ENCODE measurements around the gene ATP5MC2.
"Not testable (repeated sequence)": the region's sequence is repeated elsewhere in the genome, so short reads cannot be mapped to it uniquely, and the experiment has no call there.

Gene ATP5MC2

DNA sequence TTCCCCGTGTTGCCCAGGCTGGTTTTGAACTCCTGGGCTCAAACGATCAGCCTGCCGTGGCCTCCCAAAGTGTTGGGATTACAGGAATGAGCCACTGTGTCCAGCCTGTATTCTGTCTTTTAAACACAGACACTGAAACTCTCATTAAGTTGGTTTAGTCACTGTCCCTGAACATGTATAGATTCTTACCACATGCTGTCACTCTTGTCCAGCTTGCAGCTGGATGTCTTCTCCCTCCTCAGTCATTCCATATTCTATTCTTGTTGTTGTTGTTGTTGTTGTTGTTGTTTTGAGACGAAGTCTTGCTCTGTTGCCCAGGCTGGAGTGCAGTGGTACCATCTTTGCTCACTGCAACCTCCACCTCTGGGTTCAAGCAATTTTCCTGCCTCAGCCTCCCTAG is 12.3 kb upstream of the ATP5MC2 start:
- DNase-seq = no peak

DNA sequence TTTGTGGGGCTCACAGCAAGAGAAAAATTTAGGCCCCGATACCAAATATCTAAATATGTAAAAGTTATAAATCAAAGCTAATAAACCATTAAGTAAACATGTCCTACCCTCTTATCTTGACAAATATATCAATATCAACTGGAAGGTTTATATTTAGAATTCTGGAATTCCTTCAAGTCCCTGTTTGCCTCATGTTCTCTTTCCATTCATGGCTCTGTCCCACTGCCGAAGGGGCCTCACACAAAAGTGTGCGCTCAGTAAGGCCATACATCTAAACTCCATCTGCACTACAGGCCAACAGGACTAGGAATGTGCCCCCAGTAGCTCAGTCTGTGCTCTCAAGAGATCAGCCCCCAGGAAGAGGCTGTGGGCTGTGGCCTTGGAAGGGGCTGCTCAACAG is 10.6 kb upstream of the ATP5MC2 start:
- DNase-seq = no peak

DNA sequence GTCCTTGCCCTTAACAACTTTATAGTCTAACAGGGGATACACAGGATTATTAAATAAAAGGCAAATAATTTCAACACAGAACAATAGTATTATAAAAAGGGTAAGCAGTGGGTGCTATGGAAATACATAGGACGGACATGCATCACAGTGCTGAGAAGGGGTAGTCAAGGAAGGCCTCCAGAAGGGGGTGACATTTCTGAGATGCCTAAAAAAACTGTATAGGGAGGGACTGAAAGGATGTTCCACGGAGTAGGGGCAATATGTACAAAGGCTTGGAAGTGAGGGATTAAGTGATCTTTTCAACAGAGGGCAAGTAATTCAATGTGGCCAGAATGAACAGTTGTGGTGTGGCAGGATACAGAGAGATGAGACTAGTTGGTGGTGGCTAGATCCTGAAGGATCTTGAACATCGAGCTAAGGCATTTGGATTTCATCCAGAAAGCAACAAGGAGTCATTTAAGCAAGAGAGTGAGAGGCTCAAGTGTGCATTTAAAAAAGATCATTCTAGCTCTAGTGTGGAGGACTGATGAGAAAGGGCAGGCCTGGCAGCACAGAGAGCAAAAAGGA is 8.9 kb upstream of the ATP5MC2 start:
- DNase-seq = no peak

DNA sequence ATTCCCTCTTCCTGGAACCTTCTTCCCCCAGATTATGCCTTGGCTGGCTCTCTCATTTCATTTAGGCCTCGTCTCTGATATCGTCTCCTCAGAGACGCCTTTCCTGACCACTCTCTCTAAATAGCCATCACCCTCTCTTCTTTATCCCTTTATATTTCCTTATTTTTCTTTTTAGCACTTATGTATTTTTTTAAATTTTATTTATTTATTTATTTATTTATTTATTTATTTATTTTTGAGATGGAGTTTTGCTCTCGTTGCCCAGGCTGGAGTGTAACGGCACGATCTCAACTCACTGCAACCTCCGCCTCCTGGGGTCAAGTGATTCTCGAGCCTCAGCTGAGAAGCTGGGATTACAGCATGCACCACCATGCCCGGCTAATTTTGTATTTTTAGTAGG is 8.1 kb upstream of the ATP5MC2 start:
- DNase-seq = no peak

DNA sequence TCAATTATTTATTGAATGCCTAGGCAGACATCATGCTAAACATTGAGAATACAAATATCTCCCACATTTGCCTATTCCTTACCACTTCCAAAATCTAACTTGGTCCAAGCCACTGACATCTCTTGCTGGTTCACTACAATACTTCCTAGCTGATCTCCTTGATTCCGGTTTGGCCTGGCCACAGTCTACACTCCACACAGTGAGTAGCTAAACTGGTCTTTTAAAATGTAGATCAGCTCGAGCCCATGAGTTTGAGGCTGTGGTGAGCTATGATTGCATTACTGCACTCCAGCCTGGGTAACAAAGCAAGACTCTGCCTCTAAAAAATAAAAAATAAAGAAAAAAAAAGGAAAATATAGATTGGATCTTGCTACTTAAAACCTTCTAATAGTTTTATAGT is 7.6 kb upstream of the ATP5MC2 start:
- DNase-seq = no peak

DNA sequence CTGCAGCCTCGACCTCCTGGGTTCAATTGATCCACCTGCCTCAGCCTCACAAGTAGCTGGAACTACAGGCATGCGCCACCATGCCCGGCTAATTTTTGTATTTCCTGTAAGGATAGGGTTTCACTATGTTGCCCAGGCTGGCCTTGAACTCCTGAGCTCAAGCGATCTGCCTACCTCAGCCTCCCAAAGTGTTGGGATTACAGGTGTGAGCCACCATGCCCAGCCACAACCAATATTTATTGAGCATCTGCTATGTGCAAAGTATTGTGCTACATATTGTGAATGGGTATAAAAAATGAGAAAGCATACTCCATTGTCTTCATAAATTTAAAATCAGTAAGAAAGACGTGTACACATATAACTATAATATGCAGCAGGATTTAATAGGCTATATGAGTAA is 4.2 kb upstream of the ATP5MC2 start:
- not testable (repeated sequence) for DNase-seq

DNA sequence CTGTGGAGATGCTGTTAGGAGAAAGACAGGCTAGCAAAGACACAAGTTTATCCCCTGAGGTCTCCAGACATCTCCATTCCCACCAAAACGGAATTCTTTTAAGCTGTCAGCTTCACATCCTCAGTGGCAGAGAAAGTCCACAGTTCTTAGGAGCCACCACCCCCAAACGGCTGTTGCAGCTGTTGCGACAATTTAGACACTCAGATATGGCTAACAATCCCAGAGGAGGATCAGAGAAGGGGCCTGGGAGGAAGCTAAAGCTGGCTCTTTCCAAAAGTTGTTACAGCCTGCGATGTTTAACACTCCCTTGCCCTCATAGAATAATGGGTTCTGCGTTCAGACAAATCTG is 1.9 kb upstream of the ATP5MC2 start:
- DNase-seq = no peak

DNA sequence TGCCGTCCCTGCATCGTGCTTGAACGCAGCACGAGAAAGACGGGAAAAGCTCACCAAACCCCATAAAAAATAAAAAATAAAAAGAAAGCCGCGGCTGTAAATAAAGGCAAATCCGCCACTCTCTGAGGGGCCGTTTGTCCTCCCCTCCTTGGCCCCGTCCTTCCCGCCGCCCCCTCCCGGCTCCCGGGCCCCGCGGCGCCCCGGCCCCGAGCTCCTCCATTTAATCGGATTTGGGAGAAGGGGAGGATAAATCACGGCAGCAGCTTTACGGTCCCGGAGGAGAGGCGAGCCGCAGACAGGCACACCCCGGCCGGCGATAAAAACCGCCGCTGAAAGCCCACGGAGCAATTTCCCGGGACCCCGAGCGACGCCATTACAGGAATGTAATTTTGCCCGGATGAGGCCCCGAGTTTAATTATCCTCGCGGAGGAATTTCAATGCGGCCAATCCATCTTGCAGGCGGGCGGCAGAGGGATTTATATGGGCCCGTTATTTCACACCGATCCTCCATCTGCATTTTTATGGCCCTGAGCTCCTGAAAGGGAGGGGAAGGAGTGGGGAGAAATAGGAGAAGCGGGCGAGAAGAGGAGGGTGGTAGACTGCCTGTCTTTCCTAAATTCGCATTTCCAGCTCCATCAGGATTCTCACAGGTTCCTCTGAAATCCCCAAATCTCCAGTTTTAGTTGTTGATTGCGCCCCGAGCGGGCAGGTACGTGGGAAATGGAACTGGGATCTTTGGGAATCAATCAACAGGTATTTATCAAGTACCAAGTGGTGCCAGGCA is 1.3 kb upstream of the ATP5MC2 start:
- no peak for DNase-seq

DNA sequence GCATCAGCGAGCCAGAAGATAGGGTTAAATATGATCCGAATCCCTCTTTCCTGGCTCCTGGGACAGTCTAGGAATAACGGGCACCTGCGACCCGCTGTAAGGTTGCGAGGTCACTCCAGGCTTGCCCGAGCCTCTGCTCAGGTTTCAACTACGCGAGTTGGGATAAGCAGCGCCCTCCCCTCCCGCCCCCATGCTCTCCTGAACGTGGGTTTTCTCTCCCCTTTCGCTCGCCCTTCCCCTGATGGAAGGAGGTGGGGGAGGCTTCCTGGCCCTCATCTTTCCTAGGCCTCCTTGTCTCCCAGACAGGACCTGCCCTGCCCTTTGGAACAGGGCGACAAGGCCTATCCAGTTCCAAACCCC is 753 bp upstream of the ATP5MC2 start:
- DNase-seq = peak; percentile 26

DNA sequence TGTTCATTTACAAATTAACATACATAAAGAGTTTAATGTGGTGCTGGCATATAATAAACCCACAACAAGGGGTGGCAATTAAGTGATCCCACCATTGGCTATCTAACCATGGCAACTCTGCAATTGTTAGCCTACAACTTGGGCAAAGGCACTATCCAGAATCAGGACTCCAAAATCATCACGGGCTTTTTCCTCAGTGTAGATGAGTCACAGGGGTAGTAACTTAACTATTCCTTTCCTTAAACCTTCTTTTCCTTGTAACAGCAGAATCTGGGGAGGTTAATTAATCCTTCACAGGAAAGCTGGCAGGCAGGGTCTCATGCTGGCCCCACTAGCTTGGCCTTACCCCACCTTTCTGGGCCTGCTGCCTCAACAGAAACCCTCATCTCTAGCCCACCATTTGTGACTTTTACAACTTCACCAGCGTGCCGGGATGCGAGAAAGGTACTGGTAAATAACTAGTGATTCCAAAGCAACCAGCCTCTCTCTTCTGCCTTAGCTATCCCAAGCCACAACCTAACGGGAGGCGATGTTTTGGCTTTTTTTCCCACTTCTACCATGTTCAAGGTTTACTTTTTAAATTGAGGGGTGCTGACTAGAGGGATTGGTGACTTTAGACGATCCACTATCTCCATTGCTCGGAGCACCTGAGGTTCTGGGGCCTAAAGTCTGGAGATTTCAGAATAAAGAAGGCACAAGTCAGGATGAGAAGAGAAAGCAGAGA is 744 bp downstream of the ATP5MC2 start:
- DNase-seq = no peak

DNA sequence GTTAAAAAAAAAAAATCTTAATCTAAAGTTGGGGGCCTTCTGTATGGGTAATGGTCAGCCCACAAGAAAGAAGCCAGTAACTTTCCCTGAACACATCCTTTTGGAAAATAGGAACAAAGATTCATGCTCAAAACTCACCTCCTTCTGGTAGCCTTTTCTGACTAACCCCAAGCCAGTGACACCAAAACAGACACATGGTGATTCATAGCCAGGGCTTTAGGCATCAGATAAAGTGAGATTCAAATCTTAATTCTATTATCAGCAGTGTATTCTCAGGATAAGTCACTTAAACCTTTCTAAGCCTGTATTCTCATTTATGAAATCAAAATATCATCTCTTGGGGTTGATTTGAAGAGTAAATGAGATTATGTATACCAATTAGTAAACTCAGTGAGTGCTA is 4.9 kb downstream of the ATP5MC2 start:
- no peak for DNase-seq

DNA sequence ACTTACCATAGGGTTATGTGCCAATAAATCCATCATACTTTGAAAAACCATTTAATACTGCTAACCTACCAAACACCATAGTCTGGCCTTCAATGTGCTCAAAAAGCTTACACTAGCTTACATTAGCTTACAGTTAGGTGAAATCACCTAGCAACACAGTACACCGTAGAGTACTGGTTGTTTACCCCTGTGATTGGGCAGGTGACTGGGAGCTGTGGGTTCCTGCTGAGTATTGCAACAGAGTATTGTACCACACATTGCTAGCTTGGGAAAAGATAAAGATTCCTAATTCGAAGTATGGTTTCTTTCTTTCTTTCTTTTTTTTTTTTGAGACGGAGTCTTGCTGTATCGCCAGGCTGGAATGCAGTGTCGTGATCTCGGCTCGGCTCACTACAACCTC is 5.6 kb downstream of the ATP5MC2 start:
- DNase-seq = no peak

DNA sequence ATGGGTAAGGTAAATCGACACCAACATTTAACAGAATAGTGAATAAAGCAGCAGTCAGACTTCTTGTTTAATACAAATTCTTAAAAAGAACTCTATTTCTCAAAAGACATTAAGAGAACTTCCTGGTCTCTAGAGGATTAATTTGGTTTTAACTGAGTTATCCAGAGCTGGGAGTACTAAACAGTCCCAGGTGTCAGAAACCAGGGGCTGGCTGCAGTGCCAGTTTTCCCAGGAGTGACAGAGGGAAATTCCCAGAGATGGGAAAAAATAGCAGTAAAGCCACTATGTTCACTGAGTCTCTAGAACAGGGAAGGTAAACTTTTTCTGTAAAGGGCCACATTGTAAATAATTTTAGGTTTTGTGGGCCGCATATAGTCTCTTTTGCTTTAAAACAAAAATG is 8.8 kb downstream of the ATP5MC2 start:
- no peak for DNase-seq

DNA sequence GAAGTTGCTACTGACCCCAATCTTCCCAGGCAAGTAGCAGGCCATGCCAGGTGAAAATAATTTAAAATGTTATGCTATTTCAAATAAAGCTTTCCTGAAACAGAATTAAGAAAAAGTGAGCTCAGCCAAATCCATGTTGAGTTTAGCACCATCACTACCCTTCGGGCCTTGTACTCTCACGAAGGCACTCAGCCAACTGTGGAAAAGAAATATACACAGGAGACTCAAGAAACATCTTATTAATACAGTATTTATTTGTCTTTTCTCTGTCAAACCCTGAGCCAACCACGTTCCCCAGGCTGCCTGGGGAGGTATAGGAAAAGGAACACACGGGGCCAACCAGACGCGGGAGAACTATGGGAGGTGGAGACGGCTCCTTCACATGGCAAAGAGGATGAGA is 10.9 kb downstream of the ATP5MC2 start:
- no peak for DNase-seq

DNA sequence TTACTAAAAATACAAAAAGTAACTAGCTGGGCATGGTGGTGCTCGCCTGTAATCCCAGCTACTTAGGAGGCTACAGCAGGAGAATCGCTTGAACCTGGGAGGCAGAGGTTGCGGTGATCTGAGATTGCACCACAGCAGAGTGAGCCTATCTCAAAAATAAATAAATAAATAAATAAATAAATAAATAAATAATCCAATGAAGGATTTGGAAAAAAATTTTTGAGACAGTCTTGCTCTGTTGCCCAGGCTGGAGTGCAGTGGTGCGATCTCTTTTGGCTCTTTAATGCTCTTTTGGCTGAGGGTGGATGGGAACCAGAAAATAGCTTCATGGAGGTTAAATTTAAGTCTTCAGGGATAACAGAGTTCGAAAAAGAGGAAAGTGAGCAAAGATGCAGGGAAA is 11.7 kb downstream of the ATP5MC2 start:
- no peak for DNase-seq

DNA sequence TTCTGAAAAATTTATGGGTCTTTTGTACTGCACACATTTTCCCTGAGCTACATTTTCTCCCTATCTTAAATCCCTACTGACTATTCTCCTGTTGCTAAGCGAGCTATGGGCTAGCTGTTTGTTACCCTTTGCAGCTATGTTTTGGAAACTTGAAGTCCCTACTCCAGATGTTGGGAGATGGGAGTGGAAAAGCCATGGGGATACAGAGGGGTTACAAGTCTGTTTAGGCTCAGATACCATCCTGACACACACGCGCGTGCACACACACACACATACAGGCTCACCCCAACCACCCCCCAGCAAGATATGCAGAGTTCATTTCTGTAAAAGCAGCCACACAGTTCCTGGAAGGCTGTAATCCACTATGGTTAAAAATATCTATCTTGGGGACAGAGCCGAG is 15.8 kb downstream of the ATP5MC2 start:
- no peak for DNase-seq

DNA sequence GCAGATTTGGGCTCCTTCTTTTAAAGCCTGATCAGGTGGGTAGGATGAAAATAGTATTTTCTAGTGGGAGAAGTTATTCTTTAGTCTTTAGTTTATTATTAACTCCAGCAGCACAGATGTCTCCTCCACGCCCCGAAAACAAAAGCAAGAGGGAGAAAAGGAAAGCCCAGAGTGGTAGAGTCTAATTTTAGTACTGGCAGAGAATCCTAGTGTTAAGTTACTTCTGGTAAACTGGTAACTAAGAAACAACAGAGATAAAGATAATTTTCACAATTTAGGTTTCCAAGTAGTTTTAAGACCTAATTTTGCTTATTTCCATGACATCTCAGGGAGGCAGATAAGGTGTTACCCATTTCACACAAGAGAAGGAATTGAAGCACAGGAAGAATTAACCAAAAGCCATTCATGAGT is 16.3 kb downstream of the ATP5MC2 start:
- no peak for DNase-seq

DNA sequence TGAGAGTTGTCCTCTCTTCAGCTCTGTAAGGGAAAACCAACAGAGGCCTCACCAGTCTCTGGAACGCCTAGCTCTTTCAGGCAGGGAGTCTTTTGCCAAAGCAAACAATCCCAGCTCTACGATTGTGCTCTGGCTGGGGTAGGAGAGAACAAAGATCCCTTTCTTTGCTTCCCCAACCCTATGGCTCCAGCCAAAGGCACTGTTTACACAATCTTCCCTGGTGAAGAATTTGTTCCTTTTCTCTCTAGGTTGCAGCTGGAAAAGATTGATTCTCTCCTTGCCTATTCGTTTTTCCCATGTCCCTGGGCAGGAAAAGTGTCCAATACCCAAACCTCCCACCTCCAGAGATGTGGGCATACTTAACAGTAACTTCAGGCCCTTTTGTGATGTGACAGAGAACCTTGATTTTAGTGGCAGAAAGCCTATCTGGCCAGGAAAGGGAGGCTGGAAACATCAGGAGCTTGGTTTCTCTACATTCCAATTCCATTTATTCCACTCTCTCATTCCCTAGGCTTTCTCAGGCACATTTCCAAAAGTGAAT is 16.8 kb downstream of the ATP5MC2 start:
- no peak for DNase-seq

DNA sequence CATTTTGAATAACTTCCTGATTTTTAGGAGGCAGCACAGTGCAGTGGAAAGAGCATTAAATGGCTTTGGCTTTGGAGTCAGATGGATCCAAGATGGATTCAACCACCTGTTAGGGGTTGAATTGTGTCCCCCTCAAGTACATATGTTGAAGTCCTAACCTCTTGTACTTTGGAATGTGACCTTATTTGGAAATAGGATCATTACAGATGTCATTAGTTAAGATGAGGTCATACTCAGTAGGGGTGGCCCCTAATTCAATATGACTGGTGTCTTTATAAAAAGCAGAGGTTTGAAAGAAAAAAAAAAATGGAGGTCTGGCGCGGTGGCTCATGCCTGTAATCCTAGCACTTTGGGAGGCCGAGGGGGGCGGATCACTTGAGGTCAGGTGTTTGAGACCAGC is 18.8 kb downstream of the ATP5MC2 start:
- no peak for DNase-seq

DNA sequence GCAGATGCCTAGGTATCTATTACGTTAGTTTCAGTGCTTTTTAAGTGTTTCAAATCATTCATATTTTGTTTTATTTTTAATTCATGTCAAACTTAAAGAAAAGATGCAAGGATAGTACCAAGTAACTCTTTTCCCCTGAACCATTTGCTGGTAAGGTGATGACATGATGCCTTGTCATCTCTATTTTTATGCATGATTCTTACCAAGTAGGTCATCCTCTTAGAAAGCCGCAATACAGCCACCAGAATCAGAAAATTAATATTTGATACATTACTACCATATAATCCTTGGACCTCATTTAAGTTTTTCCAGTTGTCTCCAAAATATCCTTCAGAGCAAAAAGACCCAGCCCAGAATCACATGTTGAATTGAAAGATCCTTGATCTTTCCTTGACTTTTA is 22.3 kb downstream of the ATP5MC2 start:
- no peak for DNase-seq

DNA sequence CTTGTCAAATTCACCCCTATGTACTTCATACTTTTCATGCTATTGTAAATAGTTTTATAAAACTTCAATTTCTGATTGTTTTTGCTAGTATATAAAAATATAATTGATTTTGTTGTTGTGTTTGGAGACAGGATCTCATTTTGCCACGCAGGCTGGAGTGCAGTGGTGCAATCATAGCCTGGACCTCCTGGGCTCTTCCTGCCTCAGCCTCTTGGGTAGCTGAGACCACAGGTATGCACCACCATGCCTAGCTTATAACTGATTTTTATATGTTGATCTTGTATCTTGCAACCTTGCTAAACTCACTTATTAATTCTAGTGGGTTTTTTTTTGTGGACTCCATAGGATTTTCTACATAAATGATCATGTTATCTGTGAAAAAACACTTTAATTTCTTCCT is 23.5 kb downstream of the ATP5MC2 start:
- no peak for DNase-seq

DNA sequence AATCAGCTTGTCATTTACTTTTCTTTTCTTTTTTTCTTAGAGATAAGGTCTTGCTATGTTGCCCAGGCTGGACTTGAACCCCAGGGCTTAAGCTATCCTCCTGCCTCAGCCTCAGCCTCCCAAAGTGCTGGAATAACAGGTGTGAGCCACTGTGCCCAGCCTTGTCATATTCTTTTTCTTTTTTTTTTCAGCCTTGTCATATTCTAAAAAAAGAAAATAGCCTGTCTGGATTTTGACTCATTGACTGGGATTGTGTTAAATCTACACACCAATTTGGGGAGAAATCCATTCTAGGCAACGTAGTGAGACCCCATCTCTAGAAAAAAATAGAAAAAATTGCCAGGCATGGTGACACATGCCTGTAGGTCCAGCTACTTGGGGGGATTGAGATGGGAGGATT is 24.1 kb downstream of the ATP5MC2 start:
- no peak for DNase-seq

DNA sequence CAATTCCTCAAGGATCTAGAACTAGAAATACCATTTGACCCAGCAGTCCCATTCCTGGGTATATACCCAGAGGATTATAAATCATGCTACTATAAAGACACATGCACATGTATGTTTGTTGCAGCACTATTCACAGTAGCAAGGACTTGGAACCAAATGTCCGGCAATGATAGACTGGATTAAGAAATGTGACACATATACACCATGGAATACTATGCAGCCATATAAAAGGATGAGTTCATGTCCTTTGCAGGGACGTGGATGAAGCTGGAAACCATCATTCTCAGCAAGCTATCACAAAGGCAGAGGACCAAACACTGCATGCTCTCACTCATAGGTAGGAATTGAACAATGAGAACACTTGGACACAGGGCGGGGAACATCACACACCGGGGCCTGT is 29.6 kb downstream of the ATP5MC2 start:
- DNase-seq = not testable (repeated sequence)

DNA sequence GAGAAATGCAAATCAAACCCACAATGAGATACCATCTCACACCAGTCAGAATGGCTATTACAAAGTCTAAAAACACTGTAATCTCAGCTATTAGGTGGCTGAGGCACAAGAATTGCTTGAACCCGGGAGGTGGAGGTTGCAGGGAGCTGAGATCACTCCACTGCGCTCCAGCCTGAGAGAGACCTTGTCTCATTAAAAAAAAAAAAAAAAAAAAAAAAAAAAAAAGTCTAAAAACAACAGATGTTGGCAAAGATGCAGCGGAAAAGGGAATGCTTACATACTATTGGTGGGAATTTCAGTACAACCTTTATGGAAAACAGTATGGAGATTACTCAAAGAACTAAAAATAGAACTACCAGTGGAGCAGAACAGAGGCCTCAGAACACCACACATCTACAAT is 30.7 kb downstream of the ATP5MC2 start:
- no peak for DNase-seq

Measured in activated CD4-positive, alpha-beta T cell treated with anti-CD3 and anti-CD28 coated beads for 48 hours (primary cell).